ENCODE measurements around the gene PPP1R1C. TPM values are rescaled to one million over a fixed set of nuclear protein-coding genes. Genes with fewer than 3 reads are reported as not detected.

The PPP1R1C gene
- total RNA-seq, 1 experiment from 2014 or later = 3.4 TPM

GRCh38 chr2:182110347-182110746 lies 124.7 kb downstream of the PPP1R1C start:
- CTCF ChIA-PET = interaction anchor here (1.0 kb wide), 1 partner anchor 10 kb away, joined by 3 read pairs; no protein-coding TSS in a partner anchor
- no peak overlapping the region for H3K27ac Mint-ChIP-seq

GRCh38 chr2:182113334-182113733 lies 127.7 kb downstream of the PPP1R1C start:
- ChIA-PET POLR2A (no interaction called here), CTCF (interaction anchor here (0.7 kb wide), 1 partner anchor 294 kb away, joined by 4 read pairs; no protein-coding TSS in a partner anchor)
- ATAC-seq = no peak
- Mint-ChIP-seq H3K4me3 (no peak overlapping the region), H3K4me1 (peaks cover 6% of the 10 kb centered on the region), H3K27ac (no peak overlapping the region), H3K27me3 (ENCODE audit: low read depth) (no peaks in the 10 kb centered on the region), H3K36me3 (no peaks in the 10 kb centered on the region), H3K9me3 (no peaks in the 10 kb centered on the region)
- no peak for TF ChIP-seq AFF4 (CRISPR knock-in tag; IDR thresholded peaks at IDR 0.05; ENCODE audit: borderline replicate concordance)
- no peak for TF ChIP-seq ZNF263 (CRISPR knock-in tag; IDR thresholded peaks at IDR 0.05; ENCODE audit: low read depth)
- no peak for TF ChIP-seq NR1H2 (CRISPR knock-in tag; IDR thresholded peaks at IDR 0.05)
- TF ChIP-seq ATF2 (CRISPR knock-in tag; IDR thresholded peaks at IDR 0.05; ENCODE audit: borderline replicate concordance, low read depth) = no peak
- no peak for DNase-seq (ENCODE audit: low spot score)

More at GRCh38 chr2:182110347-182110746, 124.7 kb downstream of the PPP1R1C start:
- POLR2A ChIA-PET = no interaction called here
- Mint-ChIP-seq H3K4me1 (peaks cover 6% of the 10 kb centered on the region), H3K27me3 (ENCODE audit: low read depth) (no peaks in the 10 kb centered on the region), H3K9me3 (no peaks in the 10 kb centered on the region), H3K36me3 (no peaks in the 10 kb centered on the region), H3K4me3 (no peak overlapping the region)
- no peak for TF ChIP-seq AFF4 (CRISPR knock-in tag; IDR thresholded peaks at IDR 0.05; ENCODE audit: borderline replicate concordance)
- no peak for DNase-seq (ENCODE audit: low spot score)
- ATAC-seq = peak; percentile 86

- ChIA-PET POLR2A (no interaction called here), CTCF (no interaction called here)
- Mint-ChIP-seq H3K9me3 (no peaks in the 10 kb centered on the region), H3K27ac (no peak overlapping the region), H3K4me1 (peaks cover 6% of the 10 kb centered on the region), H3K4me3 (no peak overlapping the region), H3K36me3 (no peaks in the 10 kb centered on the region), H3K27me3 (ENCODE audit: low read depth) (no peaks in the 10 kb centered on the region)
- ATAC-seq (no peak), DNase-seq (ENCODE audit: low spot score) (no peak)
- TF ChIP-seq RORB (CRISPR knock-in tag; IDR thresholded peaks at IDR 0.05) (no peak), ZNF671 (CRISPR knock-in tag; IDR thresholded peaks at IDR 0.05) (no peak), SMAD3 (CRISPR knock-in tag; IDR thresholded peaks at IDR 0.05; ENCODE audit: borderline replicate concordance) (no peak), MYBL2 (CRISPR knock-in tag; IDR thresholded peaks at IDR 0.05) (no peak), FOXP1 (CRISPR knock-in tag; IDR thresholded peaks at IDR 0.05; ENCODE audit: borderline replicate concordance) (no peak), CREM (CRISPR knock-in tag; IDR thresholded peaks at IDR 0.05) (no peak)
Measured at GRCh38 chr2:182115258-182115657, 129.6 kb downstream of the PPP1R1C start.
